H1 (cell line): ENCODE data around the gene KRT76. TPM values are rescaled to one million over a fixed set of nuclear protein-coding genes. Genes with fewer than 3 reads are reported as not detected.

Experiments
- CTCF ChIA-PET: fragments of 300-600 bp; sonication (Branson Sonifier 250); formaldehyde crosslinking; loops from one replicate; lab custom pipeline; 2021; ENCODE audit not compliant: partially characterized antibody; lab: Charles Lee
- POLR2A ChIA-PET: fragments of 300-600 bp; sonication (Branson Sonifier 250); formaldehyde crosslinking; loops from one replicate; lab custom pipeline; 2021; ENCODE audit warnings: inconsistent platforms; ENCODE audit not compliant: partially characterized antibody; lab: Charles Lee
- DNase-seq, 2 experiments: peaks; one replicate each; pipeline versions ENCODE4 v3.0.0 to v3.0.0-alpha.2; 2010 to 2022; ENCODE audit warnings: low spot score in 2 of 2, low read depth in 1 of 2, mixed read lengths in 1 of 2
- FAIRE-seq: peaks from 2 replicates; lab custom pipeline; 2011; peaks lifted over from hg19 to GRCh38; lab: Jason Lieb, UNC
- H2AFZ ChIP-seq: 2 replicates; pipeline ENCODE4 v1.8.1; 2012; ENCODE audit warnings: low read length, inconsistent platforms
- H2AK5ac ChIP-seq: 2 replicates; pipeline ENCODE4 v1.6.1; 2013; ENCODE audit warnings: low read depth, low read length
- H2BK120ac ChIP-seq: replicated peaks from 2 replicates; pipeline ENCODE3; 2013; ENCODE audit warnings: low read depth, low read length, inconsistent platforms
- H2BK12ac ChIP-seq: 2 replicates; pipeline ENCODE4 v1.6.1; 2013; ENCODE audit warnings: low read depth, low read length
- H2BK15ac ChIP-seq: 2 replicates; pipeline ENCODE4 v1.6.1; 2013; ENCODE audit warnings: low read length
- H2BK20ac ChIP-seq: 2 replicates; pipeline ENCODE4 v1.6.1; 2013; ENCODE audit warnings: low read length
- H2BK5ac ChIP-seq: 2 replicates; pipeline ENCODE4 v1.6.1; 2013; ENCODE audit warnings: low read depth, low read length
- H3K14ac ChIP-seq: 2 replicates; pipeline ENCODE4 v1.6.1; 2013; ENCODE audit warnings: inconsistent platforms; ENCODE audit not compliant: insufficient read length
- H3K18ac ChIP-seq: 2 replicates; pipeline ENCODE4 v1.6.1; 2013; ENCODE audit warnings: low read length; ENCODE audit errors: extremely low read depth
- H3K23ac ChIP-seq: 2 replicates; pipeline ENCODE4 v1.6.1; 2013; ENCODE audit warnings: inconsistent platforms; ENCODE audit not compliant: insufficient read length
- H3K23me2 ChIP-seq: 2 replicates; pipeline ENCODE4 v1.6.1; 2013; ENCODE audit warnings: low read depth, low read length
- H3K27ac ChIP-seq: 2 replicates; pipeline ENCODE4 v1.6.1; 2011; ENCODE audit warnings: low read depth, low read length, inconsistent platforms
- H3K27me3 ChIP-seq, 4 experiments: replicated peaks in 1 of 4; 1 replicate in 1 of 4; 2 replicates in 3 of 4; pipeline versions ENCODE4 v1.6.1 to v1.8.1; 2011 to 2013; ENCODE audit warnings: low read length in 3 of 4, mild to moderate bottlenecking in 3 of 4, inconsistent platforms in 2 of 4, mixed read lengths in 2 of 4, moderate library complexity in 1 of 4; ENCODE audit not compliant: control insufficient read depth in 3 of 4, insufficient read depth in 3 of 4; ENCODE audit errors: extremely low read depth in 1 of 4
- H3K36me3 ChIP-seq, 4 experiments: 2 replicates each; pipeline versions ENCODE4 v1.6.1 to v1.8.1; 2011 to 2013; ENCODE audit warnings: mild to moderate bottlenecking in 4 of 4, low read length in 3 of 4, moderate library complexity in 2 of 4, control low read depth in 1 of 4, inconsistent platforms in 1 of 4; ENCODE audit not compliant: insufficient read depth in 4 of 4, control insufficient read depth in 2 of 4
- H3K4ac ChIP-seq: replicated peaks from 2 replicates; pipeline ENCODE3; 2013; ENCODE audit warnings: low read length, low read depth, mixed read lengths, inconsistent platforms; ENCODE audit not compliant: insufficient read length
- H3K4me1 ChIP-seq, 4 experiments: replicated peaks in 1 of 4; 1 replicate in 1 of 4; 2 replicates in 3 of 4; pipeline versions ENCODE4 v1.6.1 to v1.8.1; 2011 to 2013; ENCODE audit warnings: low read length in 3 of 4, inconsistent platforms in 2 of 4, mixed read lengths in 1 of 4; ENCODE audit not compliant: insufficient read depth in 4 of 4, control insufficient read depth in 3 of 4
- H3K4me2 ChIP-seq, 2 experiments: 2 replicates each; pipeline versions ENCODE4 v1.6.1 to v1.8.1; 2011 to 2013; ENCODE audit warnings: low read depth in 2 of 2, low read length in 2 of 2, control low read depth in 1 of 2, inconsistent platforms in 1 of 2, mild to moderate bottlenecking in 1 of 2; ENCODE audit not compliant: insufficient read depth in 1 of 2
- H3K4me3 ChIP-seq, 4 experiments: fragments of 200-600, 300-600 bp in 1 of 4; sonication (generic), shearing (Covaris generic), sonication (Bioruptor Twin) in 1 of 4; 2 replicates each; pipeline versions ENCODE4 v1.5.1 to v1.8.1; 2011 to 2016; ENCODE audit warnings: low read length in 4 of 4, low read depth in 3 of 4, control low read depth in 2 of 4, inconsistent platforms in 2 of 4, mild to moderate bottlenecking in 2 of 4, mixed read lengths in 1 of 4, moderate library complexity in 1 of 4; ENCODE audit not compliant: insufficient read depth in 2 of 4; ENCODE audit errors: extremely low read depth in 1 of 4
- H3K56ac ChIP-seq: replicated peaks from 2 replicates; pipeline ENCODE3; 2013; ENCODE audit warnings: low read depth, mild to moderate bottlenecking, mixed read lengths, low read length, inconsistent platforms; ENCODE audit not compliant: insufficient read length
- H3K79me1 ChIP-seq: 2 replicates; pipeline ENCODE4 v1.6.1; 2013; ENCODE audit warnings: low read depth, low read length, control low read depth
- H3K79me2 ChIP-seq, 2 experiments: 2 replicates each; pipeline versions ENCODE4 v1.6.1 to v1.8.1; 2012 to 2013; ENCODE audit warnings: low read length in 2 of 2, mild to moderate bottlenecking in 2 of 2, inconsistent platforms in 1 of 2; ENCODE audit not compliant: insufficient read depth in 2 of 2, control insufficient read depth in 1 of 2
- H3K9ac ChIP-seq, 4 experiments: replicated peaks in 1 of 4; 1 replicate in 1 of 4; 2 replicates in 3 of 4; pipeline versions ENCODE4 v1.6.1 to v1.8.1; 2011 to 2013; ENCODE audit warnings: low read depth in 3 of 4, low read length in 3 of 4, control low read depth in 2 of 4, mild to moderate bottlenecking in 2 of 4, moderate library complexity in 2 of 4, inconsistent platforms in 1 of 4; ENCODE audit errors: extremely low read depth in 1 of 4
- H3K9me3 ChIP-seq, 2 experiments: 2 replicates each; pipeline versions ENCODE4 v1.6.1 to v1.8.1; 2012 to 2013; ENCODE audit warnings: mild to moderate bottlenecking in 2 of 2, moderate library complexity in 2 of 2, control low read depth in 1 of 2, inconsistent platforms in 1 of 2, low read depth in 1 of 2, low read length in 1 of 2, mixed read lengths in 1 of 2; ENCODE audit not compliant: insufficient read depth in 2 of 2
- H4K20me1 ChIP-seq, 2 experiments: replicated peaks in 1 of 2; 2 replicates each; pipeline versions ENCODE3 to v1.8.1; 2011 to 2013; ENCODE audit warnings: inconsistent platforms in 2 of 2, low read length in 2 of 2, mild to moderate bottlenecking in 1 of 2; ENCODE audit not compliant: insufficient read depth in 2 of 2, control insufficient read depth in 1 of 2
- H4K5ac ChIP-seq: 2 replicates; pipeline ENCODE4 v1.6.1; 2013; ENCODE audit warnings: low read length, low read depth, mixed read lengths, inconsistent platforms; ENCODE audit not compliant: insufficient read length
- H4K8ac ChIP-seq: 2 replicates; pipeline ENCODE4 v1.8.0; 2013; ENCODE audit warnings: mild to moderate bottlenecking, moderate library complexity, low read length, inconsistent platforms; ENCODE audit not compliant: insufficient read depth; ENCODE audit errors: extremely low read depth
- H4K91ac ChIP-seq: replicated peaks from 2 replicates; pipeline ENCODE3; 2013; ENCODE audit warnings: low read length, mixed read lengths, inconsistent platforms; ENCODE audit not compliant: insufficient read length
- BACH1 ChIP-seq: IDR thresholded peaks from 2 replicates; pipeline ENCODE4 v1.6.1; 2012; ENCODE audit warnings: low read length, improper control_type of control experiment
- KDM1A ChIP-seq: fragments of 200-600, 300-600 bp; sonication (generic); IDR thresholded peaks from 2 replicates; pipeline ENCODE4 v1.7.1; 2016; ENCODE audit warnings: mild to moderate bottlenecking, low read length, borderline replicate concordance
- RAD21 ChIP-seq, 2 experiments: IDR thresholded peaks in 1 of 2; conservative IDR thresholded peaks in 1 of 2; 2 replicates each; pipeline ENCODE4 v1.6.1; 2011; ENCODE audit warnings: low read depth in 2 of 2, low read length in 2 of 2, improper control_type of control experiment in 1 of 2, inconsistent platforms in 1 of 2, mild to moderate bottlenecking in 1 of 2, moderate library complexity in 1 of 2
- SIX5 ChIP-seq: IDR thresholded peaks from 2 replicates; pipeline ENCODE4 v1.6.1; 2011; ENCODE audit warnings: mild to moderate bottlenecking, low read depth, low read length
- TCF12 ChIP-seq: IDR thresholded peaks from 2 replicates; pipeline ENCODE4 v1.6.1; 2011; ENCODE audit warnings: low read depth, mild to moderate bottlenecking, low read length
- WGBS, 2 experiments: shearing (Covaris generic) in 1 of 2; methylation state at CpG; one replicate each; pipeline versions ENCODE4 v1.1.6 to v1.1.7; 2013 to 2015; ENCODE audit warnings: low lambda C conversion rate in 2 of 2, mixed read lengths in 2 of 2, inconsistent platforms in 1 of 2, low coverage in 1 of 2, missing lambda C conversion rate in 1 of 2; ENCODE audit not compliant: insufficient replicate concordance in 2 of 2, insufficient coverage in 1 of 2, insufficient read length in 1 of 2; ENCODE audit errors: extremely low coverage in 1 of 2, missing lambda C conversion rate in 1 of 2; 5-methylcytosine and 5-hydroxymethylcytosine counted together
- polyA plus RNA-seq, 7 experiments: library from polyadenylated mRNA; depleted of rRNA in 3 of 7; stranded (reverse) in 5 of 7; unstranded in 2 of 7; fragments of >200 nt in 5 of 7; fragments of 200-250 nt in 2 of 7; gene quantifications; 1 replicate in 5 of 7; 2 replicates in 1 of 7; 4 replicates in 1 of 7; pipeline versions ENCODE4 v1.2.1 to v1.2.3, GENCODE V29; 2011 to 2013; ENCODE audit warnings: missing spikeins in 2 of 7, mixed read lengths in 2 of 7
- total RNA-seq: library from RNA; stranded (reverse); fragmentation: NEBNext Ultra II Directional; extraction: Animal tissue kit (Norgen Biotek cat#: 25700); gene quantifications from 2 replicates; pipeline ENCODE4 v1.2.1, GENCODE V29; 2021

The KRT76 gene
- total and polyA plus RNA-seq, 2 of the 8 experiments (the other 6 are each of a cell fraction or from before 2014, with no cell fraction given), result not detected

DNA sequence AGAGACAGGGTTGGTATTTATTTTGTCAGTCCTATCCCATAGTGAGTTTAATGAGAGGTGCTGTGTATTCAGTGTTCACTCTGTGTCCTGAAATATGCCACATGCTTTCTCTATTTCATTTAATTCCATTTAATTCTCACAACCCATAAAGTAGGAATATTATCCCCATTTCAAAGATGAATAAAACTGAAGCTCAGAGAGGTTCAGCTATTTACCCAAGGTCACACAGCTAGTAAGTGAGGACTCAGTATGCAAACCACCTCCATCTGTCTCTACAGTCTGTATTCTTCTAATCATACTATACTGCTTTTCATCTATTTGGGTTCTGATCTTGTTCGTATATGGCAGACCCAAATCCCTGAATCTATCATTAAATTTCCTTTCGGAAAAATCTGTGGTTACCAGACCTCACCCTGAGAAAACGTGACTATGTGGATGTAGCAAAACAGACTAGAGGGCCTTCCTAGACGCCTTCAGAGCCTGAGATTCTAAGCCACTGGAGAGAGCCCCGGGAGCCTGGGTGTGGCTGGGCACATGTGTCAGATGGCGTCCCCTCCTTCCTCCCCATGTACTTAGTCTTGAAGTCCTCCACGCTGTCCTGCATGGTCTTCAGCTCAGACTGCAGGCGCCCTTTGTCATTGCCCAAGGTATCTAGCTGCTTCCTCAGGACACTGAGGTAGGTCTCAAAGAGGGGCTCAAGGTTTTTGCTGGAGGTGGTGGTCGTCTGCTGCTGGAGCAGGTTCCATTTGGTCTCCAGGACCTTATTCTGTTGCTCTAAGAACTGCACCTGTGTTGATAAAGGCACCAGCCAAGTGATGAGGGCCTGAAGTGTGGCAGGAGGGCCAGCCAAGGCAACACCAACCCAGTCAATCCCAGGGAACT lies 34.3 kb upstream of the KRT76 start:
- no peak overlapping the region for H2AFZ ChIP-seq
- H3K79me2 ChIP-seq, result no peaks in the 10 kb centered on the region
- no peak overlapping the region for H3K14ac ChIP-seq
- no peaks in the 10 kb centered on the region for H3K4me1 ChIP-seq
- no peaks in the 10 kb centered on the region for H4K20me1 ChIP-seq
- 79% methylated on average over 9 of the region's 9 CpGs; no CpG with 5 or more reads in 1 of the 2 experiments for WGBS, 2 experiments
- TF ChIP-seq KDM1A (0 out of 2 replicates have a peak, but pooled peaks have one; percentile 23), RAD21 (IDR thresholded peaks at IDR 0.05 in 1 of 2, conservative IDR thresholded peaks at IDR 0.05 in 1 of 2; ENCODE audit: low read depth in 2 of 2, low read length in 2 of 2) (no peak), TCF12 (no peak), BACH1 (no peak), SIX5 (no peak)
- CTCF ChIA-PET, result interaction anchor here (0.7 to 1.6 kb wide), 4 partner anchors 12 to 228 kb away, joined by 3 to 4 read pairs (median 3); no protein-coding TSS in a partner anchor
- FAIRE-seq (no peak), DNase-seq (no peak)
- H2BK5ac ChIP-seq, result no peak overlapping the region
- H3K27ac ChIP-seq, result no peak overlapping the region
- H2BK20ac ChIP-seq, result no peak overlapping the region
- no peak overlapping the region for H2BK15ac ChIP-seq
- H3K79me1 ChIP-seq, result no peaks in the 10 kb centered on the region
- H3K56ac ChIP-seq, result no peak overlapping the region
- no peak overlapping the region for H3K4me3 ChIP-seq
- no peaks in the 10 kb centered on the region for H3K36me3 ChIP-seq
- H3K4ac ChIP-seq, result no peak overlapping the region
- H3K4me2 ChIP-seq, result no peak overlapping the region
- H3K27me3 ChIP-seq, result no peaks in the 10 kb centered on the region
- no peak overlapping the region for H4K5ac ChIP-seq
- no peak overlapping the region for H2BK120ac ChIP-seq
- no peak overlapping the region for H2BK12ac ChIP-seq
- H3K23me2 ChIP-seq, result no peaks in the 10 kb centered on the region
- POLR2A ChIA-PET, result no interaction called here
- no peak overlapping the region for H3K18ac ChIP-seq
- H2AK5ac ChIP-seq, result no peak overlapping the region
- H4K91ac ChIP-seq, result no peak overlapping the region
- no peaks in the 10 kb centered on the region for H3K9me3 ChIP-seq
- H3K9ac ChIP-seq, result no peak overlapping the region
- H4K8ac ChIP-seq, result no peak overlapping the region
- no peak overlapping the region for H3K23ac ChIP-seq
